HepG2 (cell line): ENCODE data around the gene ESYT1. TPM values are rescaled to one million over a fixed set of nuclear protein-coding genes. Genes with fewer than 3 reads are reported as not detected.

Experiments
- ARHGAP35 ChIP-seq: sonication (generic); formaldehyde crosslinking; IDR thresholded peaks from 2 replicates; pipeline ENCODE4 v1.9.0; 2022; ENCODE audit warnings: mild to moderate bottlenecking, inconsistent platforms, moderate library complexity, missing genetic modification reagents, borderline replicate concordance
- ARID2 ChIP-seq: sonication (generic); formaldehyde crosslinking; IDR thresholded peaks from 2 replicates; pipeline ENCODE4 v1.8.1; 2022; ENCODE audit warnings: mild to moderate bottlenecking, missing genetic modification reagents, borderline replicate concordance
- ARNT ChIP-seq: fragments of 450-650 bp; IDR thresholded peaks from 2 replicates; pipeline ENCODE4 v1.6.1; 2017
- BRD4 ChIP-seq: sonication (generic); formaldehyde crosslinking; IDR thresholded peaks from 2 replicates; pipeline ENCODE4 v1.4.0; 2020; ENCODE audit warnings: missing genetic modification reagents
- GATA4 ChIP-seq: sonication (generic); IDR thresholded peaks from 2 replicates; pipeline ENCODE4 v1.6.1; 2016; ENCODE audit warnings: antibody characterized with exemption, low read depth, borderline replicate concordance
- HCFC1 ChIP-seq: fragments of 150-350 bp; IDR thresholded peaks from 2 replicates; pipeline ENCODE4 v1.6.1; 2014; ENCODE audit warnings: low read depth, low read length
- IKZF4 ChIP-seq: sonication (generic); formaldehyde crosslinking; IDR thresholded peaks from 2 replicates; pipeline ENCODE4 v1.5.1; 2020; ENCODE audit warnings: borderline replicate concordance, mild to moderate bottlenecking, low read depth, missing genetic modification reagents; ENCODE audit errors: not compliant biosample characterization
- KLF11 ChIP-seq: IDR thresholded peaks from 2 replicates; pipeline ENCODE4 v1.6.1; 2016; ENCODE audit warnings: missing compliant biosample characterization
- NRL ChIP-seq: sonication (generic); formaldehyde crosslinking; IDR thresholded peaks from 2 replicates; pipeline ENCODE4 v1.5.0; 2020; ENCODE audit warnings: missing genetic modification reagents, mild to moderate bottlenecking, moderate library complexity, borderline replicate concordance
- SMYD3 ChIP-seq: sonication (generic); formaldehyde crosslinking; IDR thresholded peaks from 2 replicates; pipeline ENCODE4 v1.8.1; 2023; ENCODE audit warnings: mild to moderate bottlenecking, missing genetic modification reagents
- U2AF2 ChIP-seq: fragments of 200-400 bp; formaldehyde crosslinking; IDR thresholded peaks from 2 replicates; pipeline ENCODE4 v1.6.1; 2017; ENCODE audit warnings: low read depth, mild to moderate bottlenecking, low read length
- YY1 ChIP-seq: IDR thresholded peaks from 2 replicates; pipeline ENCODE4 v1.6.1; 2011; ENCODE audit warnings: low read length, low read depth, moderate library complexity, mild to moderate bottlenecking; ENCODE audit not compliant: insufficient read depth, insufficient replicate concordance
- ZBTB20 ChIP-seq: sonication (generic); formaldehyde crosslinking; IDR thresholded peaks from 2 replicates; pipeline ENCODE4 v1.8.1; 2023; ENCODE audit warnings: missing genetic modification reagents, low read depth, mild to moderate bottlenecking, borderline replicate concordance
- ZC3H13 ChIP-seq: sonication (generic); formaldehyde crosslinking; IDR thresholded peaks from 2 replicates; pipeline ENCODE4 v1.8.1; 2023; ENCODE audit warnings: mild to moderate bottlenecking, missing genetic modification reagents, moderate library complexity
- ZMAT3 ChIP-seq: sonication (generic); formaldehyde crosslinking; conservative IDR thresholded peaks from 2 replicates; pipeline ENCODE4 v1.7.0; 2021; ENCODE audit warnings: missing genetic modification reagents
- ZNF205 ChIP-seq: IDR thresholded peaks from 2 replicates; pipeline ENCODE4 v1.6.1; 2018; ENCODE audit warnings: missing biosample characterization, missing genetic modification reagents
- ZNF33B ChIP-seq: sonication (generic); formaldehyde crosslinking; IDR thresholded peaks from 2 replicates; pipeline ENCODE4 v1.5.1; 2020; ENCODE audit warnings: mild to moderate bottlenecking, missing genetic modification reagents
- polyA plus RNA-seq, 8 experiments: library from polyadenylated mRNA; depleted of rRNA in 3 of 8; stranded (reverse) in 7 of 8; unstranded in 1 of 8; fragments of >200 nt; fragmentation: Illumina TruSeq in 4 of 8; extraction: Trizol in 4 of 8; gene quantifications; 2 replicates each; pipeline versions ENCODE4 v1.2.1 to v1.2.3, GENCODE V29; 2011 to 2016; ENCODE audit warnings: low read depth in 4 of 8, missing spikeins in 1 of 8, mixed read lengths in 1 of 8; ENCODE audit not compliant: insufficient read depth in 1 of 8
- total RNA-seq, 5 experiments: library from RNA; depleted of rRNA; stranded (reverse); fragments of >200 nt; fragmentation: Illumina TruSeq; extraction: Trizol; gene quantifications; 2 replicates each; pipeline ENCODE4 v1.2.3, GENCODE V29; 2016; ENCODE audit warnings: low read depth in 1 of 5
- TF ChIP-seq, protein P1 (sequence below): sonication (generic); formaldehyde crosslinking; IDR thresholded peaks from 2 replicates; pipeline ENCODE4 v1.4.0; 2020; ENCODE audit warnings: missing genetic modification reagents, low read depth, mild to moderate bottlenecking, borderline replicate concordance
- TF ChIP-seq, protein P2 (sequence below): sonication (generic); formaldehyde crosslinking; IDR thresholded peaks from 2 replicates; pipeline ENCODE4 v1.4.0; 2020; ENCODE audit warnings: missing genetic modification reagents; ENCODE audit errors: not compliant biosample characterization
- TF ChIP-seq, protein P3 (sequence below): sonication (generic); formaldehyde crosslinking; IDR thresholded peaks from 2 replicates; pipeline ENCODE4 v1.5.0; 2020; ENCODE audit warnings: missing genetic modification reagents
- TF ChIP-seq, protein P4 (sequence below): sonication (generic); formaldehyde crosslinking; IDR thresholded peaks from 2 replicates; pipeline ENCODE4 v1.4.0; 2020; ENCODE audit warnings: missing genetic modification reagents, borderline replicate concordance

ESYT1 gene
- total and polyA plus RNA-seq, 2 of the 13 experiments (the other 11 are each of a cell fraction or from before 2014, with no cell fraction given), result 66.9 to 71.0 TPM

DNA sequence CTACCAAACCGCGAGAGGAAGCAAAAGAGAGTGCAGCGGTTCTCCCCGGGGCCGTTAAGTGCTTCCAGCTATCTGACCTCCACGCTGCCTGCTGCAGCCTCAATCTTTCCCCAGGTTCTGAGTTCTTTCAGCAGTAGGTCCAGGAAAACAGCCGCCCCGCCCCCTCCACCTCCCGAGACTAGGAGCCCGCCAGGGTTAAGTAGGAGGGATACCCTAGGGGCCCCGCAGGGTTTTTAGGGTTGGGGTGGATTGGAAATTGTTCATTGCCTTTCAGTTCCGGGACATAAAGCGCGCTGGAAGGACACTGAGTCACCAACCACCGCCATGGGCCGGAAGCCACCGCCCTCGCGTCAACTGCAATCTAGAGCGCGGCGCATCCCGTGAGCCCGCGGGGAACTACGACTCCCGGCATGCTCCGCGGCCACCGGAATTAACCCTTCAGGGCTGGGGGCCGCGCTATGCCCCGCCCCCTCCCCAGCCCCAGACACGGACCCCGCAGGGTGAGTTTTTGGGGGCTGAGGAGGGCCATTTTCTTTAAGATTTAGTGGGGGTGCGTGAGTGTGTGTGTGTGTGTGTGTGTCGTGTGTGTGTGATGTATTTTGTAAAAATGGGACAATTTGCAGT lies 24.2 kb downstream of the ESYT1 start, which contains the start of gene MYL6B (continued):
- TF ChIP-seq, protein P1, sequence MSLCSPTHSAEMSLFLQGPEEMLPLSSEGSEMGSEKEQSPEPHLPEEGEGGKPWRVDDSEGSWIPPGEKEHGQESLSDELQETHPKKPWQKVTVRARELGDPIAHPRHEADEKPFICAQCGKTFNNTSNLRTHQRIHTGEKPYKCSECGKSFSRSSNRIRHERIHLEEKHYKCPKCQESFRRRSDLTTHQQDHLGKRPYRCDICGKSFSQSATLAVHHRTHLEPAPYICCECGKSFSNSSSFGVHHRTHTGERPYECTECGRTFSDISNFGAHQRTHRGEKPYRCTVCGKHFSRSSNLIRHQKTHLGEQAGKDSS, result no peak
- TF ChIP-seq IKZF4 (CRISPR knock-in tag) (no peak), YY1 (peak; percentile 91), HCFC1 (peak; percentile 91), KLF11 (CRISPR knock-in tag) (no peak), ARHGAP35 (CRISPR knock-in tag) (0 out of 2 replicates have a peak, but pooled peaks have one; percentile 22), ZC3H13 (CRISPR knock-in tag) (0 out of 2 replicates have a peak, but pooled peaks have one; percentile 28), SMYD3 (CRISPR knock-in tag) (no peak), ZNF205 (CRISPR knock-in tag) (0 out of 2 replicates have a peak, but pooled peaks have one; percentile 17), ZNF33B (CRISPR knock-in tag) (no peak), ZBTB20 (CRISPR knock-in tag) (no peak), ZMAT3 (CRISPR knock-in tag) (peak; percentile 31; the same call in 1 of the 2 replicates), BRD4 (0 out of 2 replicates have a peak, but pooled peaks have one; percentile 56), ARNT (no peak), U2AF2 (no peak), ARID2 (CRISPR knock-in tag) (no peak), NRL (CRISPR knock-in tag) (no peak), GATA4 (no peak)
- TF ChIP-seq, protein P2, sequence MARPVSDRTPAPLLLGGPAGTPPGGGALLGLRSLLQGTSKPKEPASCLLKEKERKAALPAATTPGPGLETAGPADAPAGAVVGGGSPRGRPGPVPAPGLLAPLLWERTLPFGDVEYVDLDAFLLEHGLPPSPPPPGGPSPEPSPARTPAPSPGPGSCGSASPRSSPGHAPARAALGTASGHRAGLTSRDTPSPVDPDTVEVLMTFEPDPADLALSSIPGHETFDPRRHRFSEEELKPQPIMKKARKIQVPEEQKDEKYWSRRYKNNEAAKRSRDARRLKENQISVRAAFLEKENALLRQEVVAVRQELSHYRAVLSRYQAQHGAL (CRISPR knock-in tag), result no peak
- TF ChIP-seq, protein P3, sequence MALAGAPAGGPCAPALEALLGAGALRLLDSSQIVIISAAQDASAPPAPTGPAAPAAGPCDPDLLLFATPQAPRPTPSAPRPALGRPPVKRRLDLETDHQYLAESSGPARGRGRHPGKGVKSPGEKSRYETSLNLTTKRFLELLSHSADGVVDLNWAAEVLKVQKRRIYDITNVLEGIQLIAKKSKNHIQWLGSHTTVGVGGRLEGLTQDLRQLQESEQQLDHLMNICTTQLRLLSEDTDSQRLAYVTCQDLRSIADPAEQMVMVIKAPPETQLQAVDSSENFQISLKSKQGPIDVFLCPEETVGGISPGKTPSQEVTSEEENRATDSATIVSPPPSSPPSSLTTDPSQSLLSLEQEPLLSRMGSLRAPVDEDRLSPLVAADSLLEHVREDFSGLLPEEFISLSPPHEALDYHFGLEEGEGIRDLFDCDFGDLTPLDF (CRISPR knock-in tag), result peak; percentile 71
- TF ChIP-seq, protein P4, sequence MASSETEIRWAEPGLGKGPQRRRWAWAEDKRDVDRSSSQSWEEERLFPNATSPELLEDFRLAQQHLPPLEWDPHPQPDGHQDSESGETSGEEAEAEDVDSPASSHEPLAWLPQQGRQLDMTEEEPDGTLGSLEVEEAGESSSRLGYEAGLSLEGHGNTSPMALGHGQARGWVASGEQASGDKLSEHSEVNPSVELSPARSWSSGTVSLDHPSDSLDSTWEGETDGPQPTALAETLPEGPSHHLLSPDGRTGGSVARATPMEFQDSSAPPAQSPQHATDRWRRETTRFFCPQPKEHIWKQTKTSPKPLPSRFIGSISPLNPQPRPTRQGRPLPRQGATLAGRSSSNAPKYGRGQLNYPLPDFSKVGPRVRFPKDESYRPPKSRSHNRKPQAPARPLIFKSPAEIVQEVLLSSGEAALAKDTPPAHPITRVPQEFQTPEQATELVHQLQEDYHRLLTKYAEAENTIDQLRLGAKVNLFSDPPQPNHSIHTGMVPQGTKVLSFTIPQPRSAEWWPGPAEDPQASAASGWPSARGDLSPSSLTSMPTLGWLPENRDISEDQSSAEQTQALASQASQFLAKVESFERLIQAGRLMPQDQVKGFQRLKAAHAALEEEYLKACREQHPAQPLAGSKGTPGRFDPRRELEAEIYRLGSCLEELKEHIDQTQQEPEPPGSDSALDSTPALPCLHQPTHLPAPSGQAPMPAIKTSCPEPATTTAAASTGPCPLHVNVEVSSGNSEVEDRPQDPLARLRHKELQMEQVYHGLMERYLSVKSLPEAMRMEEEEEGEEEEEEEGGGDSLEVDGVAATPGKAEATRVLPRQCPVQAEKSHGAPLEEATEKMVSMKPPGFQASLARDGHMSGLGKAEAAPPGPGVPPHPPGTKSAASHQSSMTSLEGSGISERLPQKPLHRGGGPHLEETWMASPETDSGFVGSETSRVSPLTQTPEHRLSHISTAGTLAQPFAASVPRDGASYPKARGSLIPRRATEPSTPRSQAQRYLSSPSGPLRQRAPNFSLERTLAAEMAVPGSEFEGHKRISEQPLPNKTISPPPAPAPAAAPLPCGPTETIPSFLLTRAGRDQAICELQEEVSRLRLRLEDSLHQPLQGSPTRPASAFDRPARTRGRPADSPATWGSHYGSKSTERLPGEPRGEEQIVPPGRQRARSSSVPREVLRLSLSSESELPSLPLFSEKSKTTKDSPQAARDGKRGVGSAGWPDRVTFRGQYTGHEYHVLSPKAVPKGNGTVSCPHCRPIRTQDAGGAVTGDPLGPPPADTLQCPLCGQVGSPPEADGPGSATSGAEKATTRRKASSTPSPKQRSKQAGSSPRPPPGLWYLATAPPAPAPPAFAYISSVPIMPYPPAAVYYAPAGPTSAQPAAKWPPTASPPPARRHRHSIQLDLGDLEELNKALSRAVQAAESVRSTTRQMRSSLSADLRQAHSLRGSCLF (CRISPR knock-in tag), result no peak
